ENCODE results near the gene OSBPL5. TPM values are rescaled to one million over a fixed set of nuclear protein-coding genes. Genes with fewer than 3 reads are reported as not detected.

Gene OSBPL5
- total RNA-seq, 1 experiment from 2014 or later, result 16.1 TPM

DNA sequence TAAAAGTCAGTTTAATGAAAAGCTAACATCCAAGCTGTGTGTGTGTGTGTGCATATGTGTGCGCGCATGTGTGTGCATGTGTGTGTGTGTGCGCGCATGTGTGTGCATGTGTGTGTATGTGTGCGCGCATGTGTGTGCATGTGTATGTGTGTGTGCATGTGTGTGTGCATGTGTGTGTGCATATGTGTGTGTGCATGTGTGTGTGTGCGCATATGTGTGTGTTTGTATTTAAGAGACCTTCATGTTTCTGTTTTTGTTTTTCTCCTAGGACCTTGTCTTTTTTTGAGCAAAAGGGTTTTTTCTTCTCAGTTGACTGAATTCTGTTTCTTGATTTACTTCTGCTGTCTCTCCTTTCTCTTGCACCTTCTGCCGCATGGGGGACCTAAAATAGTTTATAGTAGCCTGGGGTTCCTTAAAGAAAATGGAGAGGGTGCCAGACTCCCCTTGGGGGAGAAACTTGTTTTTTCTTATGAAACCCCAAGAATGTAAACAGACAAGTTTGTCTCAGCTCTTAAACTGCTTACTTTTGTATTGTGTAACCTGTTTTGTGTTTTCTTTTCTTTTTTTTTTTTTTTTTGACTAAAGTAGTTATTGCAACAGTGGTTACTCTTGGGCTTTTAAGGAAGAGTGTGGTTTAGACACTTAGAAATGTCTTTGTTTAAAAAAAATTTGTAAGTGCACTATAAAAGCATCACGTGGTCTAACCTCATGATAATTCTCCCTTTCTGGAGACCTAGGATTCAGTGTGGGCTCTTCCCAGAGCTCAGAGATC, 53.0 kb downstream of the OSBPL5 start:
- Histone ChIP-seq H3T11ph (ENCODE audit: low read length) (no peak overlapping the region), H4K5ac (ENCODE audit: insufficient read length, low read depth, low read length) (no peak overlapping the region), H3K14ac (ENCODE audit: insufficient read depth, low read length) (no peak overlapping the region), H2BK5ac (ENCODE audit: insufficient read length, low read length) (no peak overlapping the region), H3K27me3 (ENCODE audit: insufficient read depth, low read length) (no peaks in the 10 kb centered on the region), H3K79me1 (ENCODE audit: insufficient read depth, low read depth, low read length, poor library complexity, severe bottlenecking) (no peaks in the 10 kb centered on the region), H3K79me2 (ENCODE audit: insufficient read depth, low read length) (no peaks in the 10 kb centered on the region), H4K91ac (ENCODE audit: insufficient read length, low read depth, low read length) (no peak overlapping the region), H3K9me3 (ENCODE audit: control insufficient read depth, low read depth, low read length) (peaks cover 13% of the 10 kb centered on the region), H2BK12ac (ENCODE audit: insufficient read length, low read depth, low read length) (no peak overlapping the region), H3K9ac (ENCODE audit: extremely low read depth, insufficient read length, low read length) (no peak overlapping the region), H4K20me1 (ENCODE audit: control insufficient read depth, insufficient read depth, insufficient read length) (no peaks in the 10 kb centered on the region), H3K27ac (ENCODE audit: insufficient read length, low read depth, low read length) (no peak overlapping the region), H4K8ac (replicated peaks; ENCODE audit: insufficient read length, low read depth, low read length) (no peak overlapping the region), H3K18ac (ENCODE audit: insufficient read length, low read depth, low read length) (no peak overlapping the region), H2AK5ac (ENCODE audit: insufficient read length, low read length) (no peak overlapping the region), H2BK15ac (ENCODE audit: low read depth, low read length) (no peak overlapping the region), H2AFZ (ENCODE audit: low read length) (no peak overlapping the region), H3K56ac (ENCODE audit: insufficient read length, low read depth, low read length) (no peak overlapping the region), H3K23me2 (ENCODE audit: insufficient read length, low read depth, low read length, poor library complexity, severe bottlenecking) (no peaks in the 10 kb centered on the region), H3K23ac (ENCODE audit: insufficient read length, low read depth, low read length) (no peak overlapping the region), H3K4me2 (ENCODE audit: insufficient read depth, insufficient read length, low read length) (no peak overlapping the region), H2BK120ac (ENCODE audit: low read depth, low read length, poor library complexity, severe bottlenecking) (no peak overlapping the region), H3K4me1 (ENCODE audit: insufficient read depth, low read length) (no peaks in the 10 kb centered on the region), H2BK20ac (ENCODE audit: low read depth, low read length, poor library complexity, severe bottlenecking) (no peak overlapping the region), H3K4ac (ENCODE audit: low read depth, low read length) (no peak overlapping the region)
- Mint-ChIP-seq H3K27ac (no peak overlapping the region), H3K4me3 (no peak overlapping the region), H3K36me3 (ENCODE audit: insufficient read depth in 1 of 3, low read depth in 3 of 3) (peaks cover 45 to 55% (median 52%) of the 10 kb centered on the region in 3 experiments), H3K27me3 (ENCODE audit: low read depth) (peaks cover 2% of the 10 kb centered on the region; the same call in 1 of the 2 replicates), H3K4me1 (peaks cover 13 to 21% of the 10 kb centered on the region in 2 experiments), H3K9me3 (peaks cover 45 to 46% of the 10 kb centered on the region in 2 experiments)
- TF ChIP-seq, protein P1, sequence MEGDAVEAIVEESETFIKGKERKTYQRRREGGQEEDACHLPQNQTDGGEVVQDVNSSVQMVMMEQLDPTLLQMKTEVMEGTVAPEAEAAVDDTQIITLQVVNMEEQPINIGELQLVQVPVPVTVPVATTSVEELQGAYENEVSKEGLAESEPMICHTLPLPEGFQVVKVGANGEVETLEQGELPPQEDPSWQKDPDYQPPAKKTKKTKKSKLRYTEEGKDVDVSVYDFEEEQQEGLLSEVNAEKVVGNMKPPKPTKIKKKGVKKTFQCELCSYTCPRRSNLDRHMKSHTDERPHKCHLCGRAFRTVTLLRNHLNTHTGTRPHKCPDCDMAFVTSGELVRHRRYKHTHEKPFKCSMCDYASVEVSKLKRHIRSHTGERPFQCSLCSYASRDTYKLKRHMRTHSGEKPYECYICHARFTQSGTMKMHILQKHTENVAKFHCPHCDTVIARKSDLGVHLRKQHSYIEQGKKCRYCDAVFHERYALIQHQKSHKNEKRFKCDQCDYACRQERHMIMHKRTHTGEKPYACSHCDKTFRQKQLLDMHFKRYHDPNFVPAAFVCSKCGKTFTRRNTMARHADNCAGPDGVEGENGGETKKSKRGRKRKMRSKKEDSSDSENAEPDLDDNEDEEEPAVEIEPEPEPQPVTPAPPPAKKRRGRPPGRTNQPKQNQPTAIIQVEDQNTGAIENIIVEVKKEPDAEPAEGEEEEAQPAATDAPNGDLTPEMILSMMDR (conservative IDR thresholded peaks at IDR 0.05), result no peak
- no peak for DNase-seq
- no CpG with 5 or more reads among the region's 9 CpGs for whole genome bisulfite sequencing (ENCODE audit: extremely low coverage, insufficient read length, low lambda C conversion rate)
